Measurements from ENCODE around the gene LCN12.

Gene LCN12, protein sequence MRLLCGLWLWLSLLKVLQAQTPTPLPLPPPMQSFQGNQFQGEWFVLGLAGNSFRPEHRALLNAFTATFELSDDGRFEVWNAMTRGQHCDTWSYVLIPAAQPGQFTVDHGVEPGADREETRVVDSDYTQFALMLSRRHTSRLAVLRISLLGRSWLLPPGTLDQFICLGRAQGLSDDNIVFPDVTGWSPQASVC

DNA sequence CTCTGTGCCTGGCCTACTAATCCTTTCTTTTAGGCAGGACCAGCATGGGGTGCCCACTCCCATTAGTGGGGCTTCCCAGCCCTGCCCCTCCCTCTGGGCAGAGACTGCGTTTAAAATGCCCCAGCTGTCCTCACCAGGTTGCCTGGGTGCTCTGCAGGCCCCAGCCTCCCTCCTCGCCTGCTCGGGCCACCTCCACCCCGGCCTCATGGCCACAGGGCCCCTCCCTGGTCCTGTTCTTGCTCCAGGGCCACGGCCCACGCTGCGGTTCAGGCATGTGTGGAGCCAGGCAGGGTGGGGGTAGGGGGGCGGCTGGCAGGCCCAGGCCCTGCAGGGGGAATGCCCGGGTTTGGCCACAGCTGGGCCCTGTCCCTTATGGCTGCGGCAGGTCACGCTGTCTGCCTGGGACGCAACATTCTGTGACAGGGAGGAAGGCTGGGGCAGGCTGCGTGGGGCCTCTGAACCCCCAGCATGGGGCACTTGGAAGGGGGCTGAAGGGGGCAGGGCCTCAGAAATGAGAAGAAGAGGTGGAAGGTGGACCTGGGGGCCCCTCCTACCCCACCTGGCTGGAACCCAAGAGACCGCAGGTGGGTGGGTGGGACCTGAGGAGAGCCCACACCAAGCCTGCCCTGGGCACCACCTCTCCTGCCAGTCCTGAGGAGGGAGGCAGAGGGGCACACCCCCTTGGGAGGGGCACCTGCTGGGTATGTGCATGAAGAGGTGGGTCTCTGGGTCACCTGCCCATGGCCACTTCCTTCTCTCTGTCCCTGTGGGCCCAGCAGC is at the start of gene LCN12:
Gene LCN12 (plus strand): TSS at position 733 of the 780 bp plus-strand sequence. CDS start 55 bp downstream, outside the sequence.
- Mint-ChIP-seq H3K9me3 (peaks cover 7% of the 10 kb centered on the region), H3K27me3 (ENCODE audit: low read depth) (no peaks in the 10 kb centered on the region), H3K27ac (no peak within 1 kb of the TSS), H3K36me3 (ENCODE audit: low read depth) (no peaks in the 10 kb centered on the region), H3K4me1 (ENCODE audit: low read depth) (no peaks in the 10 kb centered on the region), H3K4me3 (no peak within 1 kb of the TSS)

DNA sequence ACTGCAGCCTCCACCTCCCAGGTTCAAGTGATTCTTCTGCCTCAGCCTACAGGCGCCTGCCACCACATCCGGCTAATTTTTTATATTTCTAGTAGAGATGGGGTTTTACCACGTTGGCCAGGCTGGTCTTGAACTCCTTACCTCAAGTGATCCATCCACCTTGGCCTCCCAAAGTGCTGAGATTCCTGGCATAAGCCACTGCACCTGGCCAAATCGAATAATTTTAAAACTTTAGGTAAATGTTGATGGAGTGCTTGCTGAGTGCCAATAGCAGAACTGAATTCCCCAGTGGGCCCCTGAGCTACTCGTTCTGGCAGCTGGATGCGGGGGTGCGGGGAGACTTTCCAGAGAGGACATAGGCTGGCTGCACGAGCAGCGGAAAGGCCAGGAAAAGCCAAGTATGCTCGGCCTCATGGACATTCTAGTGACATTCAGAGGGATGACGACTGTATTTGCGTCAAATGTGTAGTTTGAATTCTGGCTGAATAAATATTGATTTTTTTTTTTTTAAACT is 49.0 kb upstream of the LCN12 start:
- Mint-ChIP-seq H3K27ac (peak overlapping the region; percentile 96), H3K36me3 (ENCODE audit: low read depth) (peaks cover 58% of the 10 kb centered on the region), H3K4me3 (no peak overlapping the region), H3K27me3 (ENCODE audit: low read depth) (no peaks in the 10 kb centered on the region), H3K9me3 (no peaks in the 10 kb centered on the region), H3K4me1 (ENCODE audit: low read depth) (peaks cover 51% of the 10 kb centered on the region)

DNA sequence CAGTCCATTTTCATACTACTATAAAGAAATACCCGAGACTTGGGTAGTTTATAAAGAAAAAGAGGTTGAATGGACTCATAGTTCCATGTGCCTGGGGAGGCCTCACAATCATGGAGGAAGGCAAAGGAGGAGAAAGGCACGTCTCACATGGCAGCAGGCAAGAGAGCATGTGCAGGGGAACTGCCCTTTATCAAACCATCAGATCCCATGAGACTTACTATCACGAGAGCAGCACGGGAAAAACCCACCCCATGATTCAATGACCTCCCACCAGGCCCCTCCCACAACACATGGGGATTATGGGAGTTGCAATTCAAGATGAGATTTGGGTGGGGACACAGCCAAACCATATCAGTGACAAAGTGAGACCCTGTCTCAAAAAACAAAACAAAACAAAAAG is 45.8 kb upstream of the LCN12 start:
- Mint-ChIP-seq H3K4me3 (no peak overlapping the region), H3K9me3 (no peaks in the 10 kb centered on the region), H3K27me3 (ENCODE audit: low read depth) (no peaks in the 10 kb centered on the region), H3K27ac (peak overlapping the region; percentile 60), H3K36me3 (ENCODE audit: low read depth) (peaks cover 52% of the 10 kb centered on the region), H3K4me1 (ENCODE audit: low read depth) (peaks cover 36% of the 10 kb centered on the region)

DNA sequence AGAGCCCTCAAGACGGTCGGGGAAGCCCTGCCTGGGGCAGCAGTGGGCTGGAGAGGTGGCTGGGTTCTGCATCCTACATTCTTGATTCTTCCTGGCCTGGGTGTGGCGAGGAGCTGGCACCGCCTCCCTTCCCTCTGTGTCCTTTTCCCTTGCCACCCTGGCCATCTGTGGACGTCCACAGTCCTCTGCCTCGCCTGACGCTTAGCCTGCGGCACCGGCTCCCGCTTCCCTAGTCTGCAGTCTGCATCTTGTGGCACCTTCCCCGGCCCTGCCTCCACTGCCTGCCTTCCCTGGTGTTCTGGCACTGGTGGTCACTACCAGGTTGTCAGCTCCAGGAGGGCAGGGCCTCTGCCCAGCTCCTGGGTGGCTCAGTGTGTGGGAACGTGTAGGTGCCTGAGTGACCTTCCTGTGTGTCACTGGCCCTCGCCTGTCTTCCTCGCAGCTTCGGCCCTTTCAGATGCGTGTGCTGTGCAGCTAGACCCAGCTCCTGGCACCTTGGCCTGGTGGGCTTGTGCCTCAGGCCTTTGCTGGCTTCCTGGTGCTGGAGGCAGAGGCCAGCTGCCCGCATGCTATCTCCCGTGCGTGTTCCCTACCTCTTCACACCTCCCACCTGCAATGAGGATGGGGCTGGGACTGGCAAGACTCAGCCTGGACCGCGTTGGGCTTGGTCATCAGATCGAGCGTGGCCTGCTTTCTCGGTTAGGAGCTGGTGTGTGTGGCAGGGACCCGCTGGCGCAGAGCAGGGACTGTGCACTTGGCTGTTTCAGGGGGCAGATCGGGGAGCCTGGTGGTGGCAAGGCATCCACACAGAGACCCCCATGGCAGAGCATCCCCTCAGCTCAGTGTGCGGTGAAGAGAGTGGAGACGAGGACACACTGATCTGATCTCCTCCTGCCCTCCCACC is 44.8 kb upstream of the LCN12 start:
- Mint-ChIP-seq H3K36me3 (ENCODE audit: low read depth) (peaks cover 46% of the 10 kb centered on the region), H3K9me3 (no peaks in the 10 kb centered on the region), H3K27me3 (ENCODE audit: low read depth) (no peaks in the 10 kb centered on the region), H3K4me1 (ENCODE audit: low read depth) (peaks cover 28% of the 10 kb centered on the region), H3K4me3 (no peak overlapping the region), H3K27ac (peak overlapping the region; percentile 59)

DNA sequence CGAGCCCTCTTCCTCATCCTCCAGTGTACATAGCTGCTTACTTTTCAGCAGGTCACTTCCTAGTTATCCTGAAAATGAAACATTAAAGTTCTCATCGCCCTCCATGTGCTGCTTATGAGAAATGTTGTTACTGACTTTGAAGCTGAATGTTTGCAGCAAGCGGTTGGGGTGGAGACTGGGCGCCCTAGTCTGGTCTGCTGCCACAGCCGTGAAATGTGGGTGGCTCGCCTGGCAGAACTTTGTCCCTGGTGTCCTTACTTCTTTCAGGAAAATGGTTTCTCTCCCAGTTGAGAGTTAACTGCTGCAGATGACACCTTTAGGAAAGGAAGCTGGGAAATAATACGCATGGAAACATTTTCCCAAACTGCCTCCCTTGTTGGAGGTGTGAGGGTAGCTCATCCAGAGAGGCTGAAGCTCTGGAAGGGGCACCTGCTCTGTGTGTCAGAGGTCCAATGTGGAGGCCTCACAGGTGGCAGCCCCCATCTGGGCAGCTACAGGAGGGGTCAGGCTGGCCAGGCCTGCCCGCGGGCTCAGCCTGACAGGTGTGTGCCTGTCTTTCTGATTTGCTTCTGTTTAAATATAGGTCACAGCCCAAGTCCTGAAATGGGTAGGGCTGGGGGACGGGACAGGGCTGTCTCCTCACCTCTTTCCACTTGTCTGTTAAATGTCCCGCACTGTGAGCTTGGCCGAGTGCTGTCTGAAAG is 41.7 kb upstream of the LCN12 start:
- Mint-ChIP-seq H3K27me3 (ENCODE audit: low read depth) (no peaks in the 10 kb centered on the region), H3K27ac (no peak overlapping the region), H3K9me3 (no peaks in the 10 kb centered on the region), H3K36me3 (ENCODE audit: low read depth) (peaks cover 43% of the 10 kb centered on the region), H3K4me3 (no peak overlapping the region), H3K4me1 (ENCODE audit: low read depth) (peaks cover 9% of the 10 kb centered on the region)

DNA sequence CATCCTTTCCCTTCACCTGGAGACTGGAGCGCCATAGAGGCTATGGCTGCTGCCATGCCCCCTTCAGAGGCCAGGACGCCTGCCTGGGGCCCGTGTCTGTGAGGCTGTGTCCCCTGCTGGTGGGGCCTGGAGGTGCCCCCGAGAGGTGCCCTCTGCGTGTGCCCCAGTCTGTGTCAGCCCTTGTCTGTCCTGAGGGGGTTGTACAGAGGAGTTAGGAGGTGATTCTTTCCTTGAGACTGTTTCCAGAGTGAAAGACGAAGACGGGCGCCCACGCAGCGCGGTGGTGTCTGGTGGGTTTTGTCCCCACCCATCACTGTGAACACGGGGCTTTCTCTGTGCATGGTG is 41.2 kb upstream of the LCN12 start:
- Mint-ChIP-seq H3K4me3 (no peak overlapping the region), H3K9me3 (no peaks in the 10 kb centered on the region), H3K27me3 (ENCODE audit: low read depth) (no peaks in the 10 kb centered on the region), H3K4me1 (ENCODE audit: low read depth) (peaks cover 6% of the 10 kb centered on the region), H3K27ac (no peak overlapping the region), H3K36me3 (ENCODE audit: low read depth) (peaks cover 43% of the 10 kb centered on the region)

DNA sequence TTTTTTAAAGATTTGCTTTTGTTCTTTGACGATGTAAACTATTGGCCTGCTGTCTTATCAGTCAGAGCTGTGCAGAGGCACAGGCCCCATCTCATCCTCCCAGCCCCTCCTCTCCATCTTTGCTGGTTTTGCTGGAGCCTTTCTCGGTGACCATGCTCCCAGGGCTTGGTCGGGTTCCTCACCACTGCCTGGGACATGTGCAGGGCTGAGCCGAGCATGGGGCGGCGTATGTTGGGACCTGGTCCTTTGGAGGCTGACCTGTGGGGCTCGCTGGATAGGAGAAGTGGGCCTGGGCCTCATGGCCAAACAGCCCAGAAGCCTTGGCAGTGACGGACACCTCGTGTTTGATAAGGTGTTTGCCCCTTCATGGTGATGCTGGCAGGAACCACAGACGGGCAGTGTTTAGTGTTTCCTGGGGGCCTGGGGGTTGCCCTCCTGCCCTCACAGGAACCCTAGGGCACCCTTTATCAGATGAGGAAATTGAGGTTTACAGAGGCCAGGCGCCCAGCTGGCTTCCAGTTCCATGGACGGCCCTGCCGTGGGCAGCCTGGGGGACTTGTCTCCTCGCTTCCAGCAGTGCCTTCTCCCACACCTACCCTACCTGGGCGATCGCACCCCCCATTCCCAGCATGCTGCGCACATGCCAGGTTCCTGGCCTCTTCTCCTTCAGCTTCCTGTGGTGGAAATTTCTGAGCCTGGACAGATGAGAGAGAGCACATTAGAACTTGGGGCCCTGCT is 38.2 kb upstream of the LCN12 start:
- H3K36me3 Mint-ChIP-seq (ENCODE audit: low read depth): peaks cover 47% of the 10 kb centered on the region
- no peaks in the 10 kb centered on the region for H3K9me3 Mint-ChIP-seq
- H3K4me1 Mint-ChIP-seq (ENCODE audit: low read depth): peaks cover 3% of the 10 kb centered on the region
- H3K27me3 Mint-ChIP-seq (ENCODE audit: low read depth): no peaks in the 10 kb centered on the region
- no peak overlapping the region for H3K27ac Mint-ChIP-seq
- H3K4me3 Mint-ChIP-seq: no peak overlapping the region

DNA sequence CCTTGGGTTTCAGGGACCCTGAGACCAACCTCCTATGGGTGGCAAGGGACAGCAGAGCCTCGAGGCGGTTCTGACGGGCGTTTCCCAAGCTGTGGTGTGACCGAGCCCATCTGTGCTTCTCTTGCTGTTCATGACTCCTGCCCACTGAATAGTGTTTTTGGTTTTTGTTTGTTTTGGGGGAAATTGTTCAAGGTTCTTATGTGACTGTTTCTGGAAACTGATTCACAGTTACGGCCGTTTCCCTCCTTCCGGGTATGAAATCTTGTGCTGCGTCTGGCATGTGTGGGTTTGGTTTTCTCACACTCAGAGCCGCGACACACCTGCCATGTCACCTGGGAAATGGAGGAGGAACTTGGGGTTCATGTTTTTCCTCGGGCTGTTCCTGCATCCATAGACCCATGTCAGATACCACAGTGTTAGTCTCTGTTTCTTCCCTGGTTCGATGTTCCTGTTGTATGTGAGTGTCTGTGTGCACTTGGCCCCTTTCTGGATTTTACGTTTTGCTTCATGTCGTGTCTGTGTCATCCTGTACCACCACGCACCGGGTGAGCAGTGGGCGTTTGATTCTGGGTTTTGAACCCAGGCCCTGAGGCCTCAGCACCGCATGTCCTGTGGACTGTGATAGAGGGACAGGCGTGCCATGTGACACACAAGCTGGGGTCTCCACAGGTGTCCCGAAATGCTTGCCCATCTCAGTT is 36.3 kb upstream of the LCN12 start:
- Mint-ChIP-seq H3K4me3 (no peak overlapping the region), H3K4me1 (ENCODE audit: low read depth) (no peaks in the 10 kb centered on the region), H3K27ac (no peak overlapping the region), H3K9me3 (no peaks in the 10 kb centered on the region), H3K27me3 (ENCODE audit: low read depth) (no peaks in the 10 kb centered on the region), H3K36me3 (ENCODE audit: low read depth) (peaks cover 49% of the 10 kb centered on the region)

DNA sequence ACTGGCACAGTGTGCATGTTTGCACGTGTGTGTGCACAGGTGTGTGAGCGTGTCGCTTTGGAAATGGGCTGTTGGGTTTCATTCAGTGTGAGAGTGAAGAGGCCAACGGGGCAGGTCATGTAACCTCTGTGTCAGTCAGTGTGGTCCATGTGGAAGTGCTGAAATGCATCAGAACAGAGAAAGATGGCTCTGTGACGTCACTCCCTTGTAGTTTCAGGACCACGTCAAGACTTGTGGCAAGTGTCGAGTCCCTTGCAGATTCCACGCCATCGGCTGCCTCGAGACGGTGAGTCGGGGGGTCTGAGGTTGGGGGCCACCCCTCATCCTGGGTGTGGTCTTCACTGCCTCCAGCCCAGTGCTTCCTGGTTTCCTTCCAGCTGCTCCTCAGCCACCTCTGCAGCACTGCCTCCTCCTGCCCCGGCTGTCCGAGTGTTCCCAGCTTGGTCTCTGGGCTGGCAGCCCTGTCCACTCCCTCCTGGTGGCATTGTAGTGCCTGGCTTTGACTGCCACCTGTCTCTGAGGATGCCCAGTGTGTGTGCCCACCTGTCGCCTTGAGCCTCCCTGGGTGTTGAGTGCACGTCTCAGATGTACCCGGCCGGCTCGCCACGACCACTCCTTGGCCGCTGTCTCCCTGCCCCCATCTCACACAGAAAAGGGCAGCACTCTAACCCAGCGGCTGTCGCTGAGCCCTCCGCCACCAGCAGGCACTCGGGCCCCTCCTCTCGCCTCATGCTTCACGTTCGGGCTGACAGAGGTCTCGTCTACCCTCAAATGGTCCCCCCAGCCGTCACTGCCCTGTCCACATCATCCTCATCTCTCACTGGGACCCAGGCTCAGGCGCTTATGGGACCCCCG is 35.5 kb upstream of the LCN12 start:
- H3K27ac Mint-ChIP-seq: no peak overlapping the region
- no peak overlapping the region for H3K4me3 Mint-ChIP-seq
- H3K36me3 Mint-ChIP-seq (ENCODE audit: low read depth): peaks cover 48% of the 10 kb centered on the region
- H3K9me3 Mint-ChIP-seq: no peaks in the 10 kb centered on the region
- H3K27me3 Mint-ChIP-seq (ENCODE audit: low read depth): no peaks in the 10 kb centered on the region
- no peaks in the 10 kb centered on the region for H3K4me1 Mint-ChIP-seq (ENCODE audit: low read depth)

DNA sequence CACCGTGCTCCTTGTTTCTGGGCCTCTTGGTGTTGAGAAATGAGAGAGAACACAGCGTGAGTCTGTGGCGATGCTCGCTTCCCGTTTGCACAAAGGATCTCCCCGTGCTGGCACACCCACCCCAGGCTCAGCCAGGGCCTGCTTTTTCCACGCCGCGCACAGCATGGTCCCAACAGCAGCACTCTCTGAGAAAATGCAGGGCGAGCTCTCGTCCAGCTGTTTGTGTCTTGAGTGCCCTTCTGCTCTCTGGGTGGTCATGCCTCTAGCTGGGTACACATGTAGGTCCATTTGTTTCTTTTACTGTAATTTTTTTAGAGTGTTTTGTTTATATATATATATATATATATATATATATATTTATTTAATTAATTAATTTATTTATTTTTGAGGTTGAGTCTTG is 34.2 kb upstream of the LCN12 start:
- Mint-ChIP-seq H3K4me1 (ENCODE audit: low read depth) (no peaks in the 10 kb centered on the region), H3K27me3 (ENCODE audit: low read depth) (no peaks in the 10 kb centered on the region), H3K27ac (no peak overlapping the region), H3K36me3 (ENCODE audit: low read depth) (peaks cover 49% of the 10 kb centered on the region), H3K9me3 (no peaks in the 10 kb centered on the region), H3K4me3 (no peak overlapping the region)

DNA sequence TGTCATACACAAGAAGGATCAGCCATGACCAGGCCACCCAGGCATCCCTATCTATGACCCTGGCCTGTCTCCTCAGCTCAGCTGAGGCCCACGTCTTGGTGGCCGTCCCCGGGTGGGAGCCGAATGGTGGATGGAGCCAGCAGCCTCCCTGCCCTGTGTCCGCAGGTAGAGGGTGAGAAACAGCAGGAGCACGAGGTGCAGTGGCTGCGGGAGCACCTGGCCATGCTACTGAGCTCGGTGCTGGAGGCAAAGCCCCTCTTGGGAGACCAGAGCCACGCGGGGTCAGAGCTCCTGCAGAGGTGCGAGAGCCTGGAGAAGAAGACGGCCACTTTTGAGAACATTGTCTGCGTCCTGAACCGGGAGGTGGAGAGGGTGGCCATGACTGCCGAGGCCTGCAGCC is 32.0 kb upstream of the LCN12 start:
- no peak overlapping the region for H3K4me3 Mint-ChIP-seq
- H3K4me1 Mint-ChIP-seq (ENCODE audit: low read depth): peaks cover 3% of the 10 kb centered on the region
- H3K27me3 Mint-ChIP-seq (ENCODE audit: low read depth): no peaks in the 10 kb centered on the region
- no peaks in the 10 kb centered on the region for H3K9me3 Mint-ChIP-seq
- H3K36me3 Mint-ChIP-seq (ENCODE audit: low read depth): peaks cover 47% of the 10 kb centered on the region
- no peak overlapping the region for H3K27ac Mint-ChIP-seq

DNA sequence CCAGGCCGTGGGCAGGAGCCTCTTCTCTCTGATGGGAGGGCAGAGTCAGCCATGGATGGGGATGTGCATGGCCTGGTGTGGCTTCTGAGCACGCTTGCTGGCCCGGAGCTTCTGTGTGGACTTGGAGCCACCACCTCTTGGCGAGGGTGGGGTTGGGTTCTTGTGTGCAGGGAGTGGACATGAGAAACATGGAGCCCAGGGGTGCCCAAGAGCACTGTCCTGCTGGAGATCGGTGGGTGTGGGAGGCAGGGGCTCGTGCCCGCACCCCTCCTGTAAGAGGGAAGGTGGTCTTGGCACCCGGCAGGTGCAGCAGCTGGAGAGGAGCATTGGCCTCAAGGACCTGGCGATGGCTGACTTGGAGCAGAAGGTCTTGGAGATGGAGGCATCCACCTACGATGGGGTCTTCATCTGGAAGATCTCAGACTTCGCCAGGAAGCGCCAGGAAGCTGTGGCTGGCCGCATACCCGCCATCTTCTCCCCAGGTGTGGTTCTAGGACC is 31.3 kb upstream of the LCN12 start:
- Mint-ChIP-seq H3K36me3 (ENCODE audit: low read depth) (peaks cover 41% of the 10 kb centered on the region), H3K4me3 (no peak overlapping the region), H3K4me1 (ENCODE audit: low read depth) (peaks cover 3% of the 10 kb centered on the region), H3K27ac (no peak overlapping the region), H3K27me3 (ENCODE audit: low read depth) (no peaks in the 10 kb centered on the region), H3K9me3 (no peaks in the 10 kb centered on the region)

All from T-helper 1 cell treated with Interleukin-12 subunit alpha and Interleukin-12 subunit beta and Interleukin-4 antibody, amounts not matched to agents 30 μg/mL and 1 μg/mL, for 36 hours (primary cell).